HG03175 (cell line): ENCODE data around the gene SPEF1.
"Not testable (repeated sequence)": the region's sequence is repeated elsewhere in the genome, so short reads cannot be mapped to it uniquely, and the experiment has no call there.

Experiments
- ATAC-seq: cut with Tn5 transposase; IDR thresholded peaks from one replicate; pipeline ENCODE4 v1.9.1; 2021; ENCODE audit warnings: mild to moderate bottlenecking, moderate library complexity; ENCODE audit not compliant: unreplicated experiment

The SPEF1 gene

GRCh38 chr20:3789201-3789600, 8.0 kb upstream of the SPEF1 start:
- not testable (repeated sequence) for ATAC-seq

DNA sequence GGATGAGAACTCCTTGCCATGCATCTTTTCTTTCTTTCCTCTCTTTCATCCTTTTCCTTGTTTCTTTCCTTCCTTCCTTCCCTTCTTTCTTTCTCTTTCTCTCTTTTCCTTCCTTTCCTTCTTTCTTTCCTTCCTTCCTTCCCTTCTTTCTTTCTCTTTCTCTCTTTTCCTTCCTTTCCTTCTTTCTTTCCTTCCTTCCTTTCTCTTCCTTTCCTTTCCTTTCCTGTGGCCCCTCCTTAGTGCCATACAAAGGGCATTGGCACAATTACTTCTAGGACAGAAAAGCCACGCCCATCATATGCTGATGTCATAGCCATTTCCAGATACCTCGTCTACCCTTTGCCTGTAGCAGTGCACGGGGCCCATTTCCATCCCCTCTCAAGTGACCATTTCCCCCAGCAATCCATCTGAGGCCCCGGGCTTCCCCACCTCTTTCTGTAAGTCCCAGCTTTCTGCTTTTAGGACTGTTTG, 7.5 kb upstream of the SPEF1 start:
- ATAC-seq, result no peak

- ATAC-seq, result no peak
Observed at GRCh38 chr20:3787324-3788014, 6.2 kb upstream of the SPEF1 start.

DNA sequence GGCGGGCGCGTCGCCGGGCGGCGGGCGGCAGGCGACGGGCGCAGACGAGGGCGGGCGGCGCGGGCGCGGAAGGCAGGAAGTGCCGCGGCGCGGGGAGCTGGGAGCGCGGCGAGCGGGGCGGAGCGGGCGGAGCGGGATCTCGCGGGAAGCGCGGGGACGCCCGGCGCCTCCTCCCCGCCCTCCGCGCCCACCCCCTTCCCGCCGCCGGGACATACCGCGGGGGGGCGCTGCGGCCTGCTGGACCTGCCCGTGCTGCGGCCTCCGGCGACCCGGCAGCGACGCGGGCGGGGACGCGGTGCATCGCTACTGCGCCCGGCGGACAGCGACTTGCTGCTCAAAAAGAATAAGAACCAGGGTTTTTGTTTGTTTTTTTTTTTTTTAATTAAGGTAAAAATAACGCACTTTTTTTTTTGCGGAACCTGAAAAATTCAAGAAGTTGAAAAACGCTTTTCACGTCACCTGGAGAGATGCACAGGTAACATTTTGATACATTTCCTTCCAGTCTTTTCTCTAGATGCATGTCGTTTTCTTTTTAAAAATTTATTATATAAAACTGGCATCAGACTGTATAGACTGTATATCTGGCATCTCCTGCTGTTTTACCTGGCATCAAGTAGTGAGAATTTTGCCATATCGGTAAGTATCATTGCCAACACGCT, 5.5 kb upstream of the SPEF1 start, which contains the start of gene CENPB:
TSS of gene CENPB (minus strand) at position 76 of the 659 bp plus-strand sequence. CDS start 257 bp downstream, outside the sequence.
- peak; percentile 84 for ATAC-seq

DNA sequence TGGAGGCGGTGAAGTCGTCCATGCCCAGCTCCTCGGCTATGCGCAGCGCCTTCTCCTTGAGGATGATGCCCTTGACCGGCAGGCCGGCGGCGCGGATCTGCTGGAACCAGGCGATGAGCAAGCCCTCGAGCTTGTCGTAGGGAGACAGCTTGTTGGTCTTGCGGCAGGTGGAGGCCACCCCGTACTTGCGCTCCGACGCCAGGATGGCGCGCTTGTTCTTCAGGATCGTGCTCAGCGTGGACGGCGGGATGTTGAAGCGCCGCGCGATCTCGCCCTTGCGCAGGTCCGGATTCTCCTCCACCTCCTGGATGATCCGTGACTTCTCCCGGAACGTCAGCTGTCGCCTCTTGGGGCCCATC, 4.9 kb upstream of the SPEF1 start:
- ATAC-seq, result peak; percentile 28

GRCh38 chr20:3785240-3786125, 4.2 kb upstream of the SPEF1 start:
- no peak for ATAC-seq

DNA sequence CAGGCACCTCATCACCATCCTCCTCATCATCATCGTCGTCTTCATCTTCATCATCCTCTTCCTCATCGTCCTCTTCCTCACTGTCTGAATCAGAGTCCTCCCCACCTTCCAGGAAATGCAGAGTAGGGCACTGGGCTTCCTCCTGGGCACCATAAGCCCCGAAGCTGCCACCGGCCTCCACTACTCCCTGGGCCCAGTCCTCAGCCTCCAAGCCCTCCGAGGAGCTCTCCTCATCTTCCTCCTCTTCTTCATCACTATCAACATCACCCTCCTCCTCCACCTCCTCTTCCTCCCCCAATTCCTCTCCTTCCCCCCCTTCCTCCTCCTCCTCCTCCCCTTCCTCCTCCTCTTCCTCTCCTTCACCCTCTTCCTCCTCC, 3.6 kb upstream of the SPEF1 start:
- ATAC-seq, result no peak

GRCh38 chr20:3784216-3784853, 3.1 kb upstream of the SPEF1 start:
- ATAC-seq, result no peak

- no peak for ATAC-seq
Observed at GRCh38 chr20:3783511-3784195, 2.4 kb upstream of the SPEF1 start.

DNA sequence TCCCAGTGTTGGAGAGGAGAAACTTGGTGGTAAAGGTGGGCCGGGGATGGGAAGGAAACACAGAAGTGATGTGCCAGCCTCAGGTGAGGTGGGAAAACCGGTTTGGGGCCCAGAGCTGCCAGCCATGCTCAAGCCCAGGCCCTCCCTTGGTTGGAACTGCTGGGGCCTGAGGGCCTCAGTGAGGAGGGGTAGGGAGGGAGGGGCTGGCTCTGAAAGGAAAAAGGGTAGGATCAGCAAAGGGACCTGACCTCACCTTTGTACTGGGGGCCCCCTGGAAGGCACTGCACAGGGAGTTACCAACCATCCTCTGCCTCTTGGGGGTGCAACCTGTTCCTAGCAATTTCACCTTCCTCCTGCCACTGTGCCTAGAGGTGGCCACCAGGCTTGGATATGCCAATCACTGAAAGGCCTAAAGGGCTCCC, 1.8 kb upstream of the SPEF1 start:
- ATAC-seq, result no peak

DNA sequence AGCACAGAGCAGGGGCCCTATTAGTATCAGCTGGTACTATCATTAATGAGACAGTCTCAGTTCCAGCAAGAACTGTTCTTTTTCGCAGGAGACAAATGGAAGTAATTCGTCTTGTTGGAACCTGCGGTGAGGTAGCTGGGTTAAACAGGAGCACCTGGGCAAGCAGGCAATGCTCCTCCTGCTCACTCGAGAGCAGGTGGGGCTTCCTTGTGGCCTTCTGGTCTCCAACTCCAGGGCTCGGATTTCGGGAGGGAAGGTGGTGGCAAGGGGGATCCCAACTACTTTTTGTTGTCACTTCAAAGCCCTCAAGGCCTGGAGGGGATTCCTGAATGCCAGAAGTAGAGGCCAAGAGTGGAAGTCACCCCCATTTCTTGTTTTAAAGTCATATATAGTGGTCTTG, 1.3 kb upstream of the SPEF1 start:
- no peak for ATAC-seq

GRCh38 chr20:3778976-3779375, 2.3 kb downstream of the SPEF1 start:
- no peak for ATAC-seq

GRCh38 chr20:3777716-3778629, 3.3 kb downstream of the SPEF1 start:
- ATAC-seq, result no peak

DNA sequence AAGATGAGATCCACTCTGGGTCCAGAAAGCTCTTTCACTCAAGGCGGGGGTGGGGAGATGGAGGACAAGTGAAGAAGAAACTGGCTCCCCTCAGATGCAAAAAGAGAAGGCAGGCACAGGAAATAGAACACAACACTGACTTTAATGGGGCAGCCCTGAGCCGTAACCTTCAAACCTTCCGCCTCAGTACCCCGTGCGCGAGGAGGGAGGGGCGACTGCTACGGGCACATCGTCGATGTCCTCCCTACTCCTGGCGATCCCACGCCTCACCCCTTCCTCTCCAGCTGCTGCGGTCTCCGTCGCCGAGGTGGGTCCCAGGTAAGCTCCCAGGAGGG, 3.9 kb downstream of the SPEF1 start:
- ATAC-seq, result no peak

DNA sequence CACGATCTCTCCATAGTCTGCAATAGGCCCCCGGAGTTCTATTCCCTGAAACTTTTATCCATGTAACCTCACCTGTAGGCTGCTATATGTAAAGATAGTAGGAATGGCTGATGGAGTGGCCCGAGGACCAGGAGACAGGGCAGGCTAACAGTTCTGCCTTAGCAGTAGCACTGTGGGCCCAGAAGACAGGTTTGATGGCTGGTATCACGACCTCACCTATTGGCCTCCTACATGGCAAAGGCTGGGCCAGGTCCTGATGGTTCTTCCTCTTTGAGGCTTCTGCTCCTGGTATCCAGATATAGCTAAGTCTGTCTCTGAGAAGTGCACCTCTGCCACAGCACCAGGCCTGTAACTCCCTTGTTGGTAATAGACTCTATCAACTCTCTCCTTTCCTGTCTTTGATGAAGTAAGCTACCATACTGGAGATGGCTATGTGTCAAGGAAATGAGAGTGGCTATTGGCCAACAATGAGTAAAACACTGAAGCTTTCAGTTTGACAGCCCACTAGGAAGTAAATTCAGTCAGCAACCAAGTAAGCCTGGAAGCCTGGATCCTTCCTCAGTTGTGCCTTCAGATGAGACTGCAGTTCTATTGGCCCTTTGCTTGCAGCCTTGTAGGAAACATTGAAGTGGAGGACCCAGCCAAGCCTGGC, 5.7 kb downstream of the SPEF1 start:
- ATAC-seq, result no peak

DNA sequence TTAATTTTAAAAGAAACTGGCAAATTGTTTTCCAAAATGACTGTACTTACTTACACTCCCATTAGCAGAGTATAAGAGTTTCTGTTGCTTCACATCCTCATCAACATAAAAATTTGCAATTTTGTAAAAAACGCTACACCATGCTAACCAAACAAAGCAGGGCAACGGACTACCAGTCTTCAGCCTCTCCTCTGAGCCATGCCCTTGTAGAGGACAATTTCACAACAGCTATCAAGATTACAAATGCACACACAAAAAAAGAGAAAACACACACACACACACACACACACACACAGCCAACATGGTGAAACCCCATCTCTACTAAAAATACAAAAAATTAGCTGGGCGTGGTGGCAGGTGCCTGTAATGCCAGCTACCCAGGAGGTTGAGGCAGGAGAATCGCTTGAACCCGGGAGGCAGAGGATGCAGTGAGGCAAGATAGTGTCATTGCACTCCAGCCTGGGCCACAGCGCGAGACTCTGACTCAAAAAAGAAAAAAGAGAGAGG, 9.6 kb downstream of the SPEF1 start:
- no peak for ATAC-seq

GRCh38 chr20:3768342-3769130, 12.7 kb downstream of the SPEF1 start:
- ATAC-seq, result peak; percentile 44
